ENCODE results near the gene FXN.
A peak's percentile ranks its signal among the peaks of the same experiment; 100 is the strongest.
"Not testable (repeated sequence)": the region's sequence is repeated elsewhere in the genome, so short reads cannot be mapped to it uniquely, and the experiment has no call there.

FXN gene

DNA sequence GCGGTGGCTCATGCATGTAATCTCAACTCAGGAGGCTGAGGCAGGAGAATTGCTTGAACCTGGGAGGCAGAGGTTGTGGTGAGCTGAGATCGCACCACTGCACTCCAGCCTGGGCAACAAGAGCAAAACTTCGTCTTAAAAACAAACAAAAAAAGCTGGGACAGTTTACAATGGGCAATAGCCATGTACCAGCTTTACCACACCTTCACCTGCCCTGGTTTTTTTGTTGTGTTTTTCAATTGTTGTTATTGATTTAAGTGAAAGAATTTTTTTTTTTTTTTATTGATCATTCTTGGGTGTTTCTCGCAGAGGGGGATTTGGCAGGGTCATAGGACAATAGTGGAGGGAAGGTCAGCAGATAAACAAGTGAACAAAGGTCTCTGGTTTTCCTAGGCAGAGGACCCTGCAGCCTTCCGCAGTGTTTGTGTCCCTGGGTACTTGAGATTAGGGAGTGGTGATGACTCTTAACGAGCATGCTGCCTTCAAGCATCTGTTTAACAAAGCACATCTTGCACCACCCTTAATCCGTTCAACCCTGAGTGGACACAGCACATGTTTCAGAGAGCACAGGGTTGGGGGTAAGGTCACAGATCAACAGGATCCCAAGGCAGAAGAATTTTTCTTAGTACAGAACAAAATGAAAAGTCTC is 67.9 kb downstream of the FXN start:
- not testable (repeated sequence) for H3K4me3 ChIP-seq (ENCODE audit: low read depth, low read length); H3K9ac ChIP-seq (ENCODE audit: low read depth, low read length); H3K9me3 ChIP-seq (ENCODE audit: control insufficient read depth, insufficient read depth, low read length); H3K27me3 ChIP-seq (ENCODE audit: control insufficient read depth, insufficient read depth, low read length); H3K27ac ChIP-seq (ENCODE audit: low read depth, low read length); H3K36me3 ChIP-seq (ENCODE audit: control insufficient read depth, insufficient read depth, low read length)
- peaks cover 16% of the 10 kb centered on the region for H3K4me1 ChIP-seq (ENCODE audit: control insufficient read depth, insufficient read depth, low read length)

DNA sequence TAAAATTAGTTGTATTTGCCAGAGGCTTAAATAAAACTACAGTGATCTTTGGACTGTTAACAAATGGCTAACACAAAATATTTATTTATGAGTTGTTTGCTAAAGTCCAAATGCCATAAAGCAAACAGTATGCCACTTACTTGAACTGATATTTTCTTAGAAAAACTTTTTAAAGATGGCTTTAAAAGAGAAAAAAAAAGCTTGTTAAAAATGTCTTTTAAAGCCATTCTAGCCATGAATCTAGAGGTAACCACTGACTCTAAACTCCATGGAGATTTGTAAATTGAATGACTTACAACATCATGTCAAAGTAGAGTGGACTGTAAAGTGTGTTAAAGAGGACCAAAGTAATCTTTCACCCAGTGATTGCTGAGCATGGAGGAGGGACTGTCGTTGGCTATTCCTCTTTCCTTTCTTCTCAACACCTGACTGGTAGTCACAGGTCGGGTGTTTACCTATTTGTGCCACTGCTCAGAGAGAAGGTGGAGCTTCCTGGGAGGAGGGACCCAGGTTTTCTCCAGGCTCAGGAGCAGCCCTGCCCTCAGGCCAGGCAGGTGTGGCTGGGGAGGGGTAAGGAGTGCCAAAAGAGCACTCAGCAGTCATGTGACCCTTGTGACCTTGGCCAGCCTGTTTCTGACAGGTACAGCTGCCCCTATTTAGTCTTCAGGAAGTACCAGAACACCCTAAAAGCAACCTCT is 69.4 kb downstream of the FXN start:
- H3K9ac ChIP-seq (ENCODE audit: low read depth, low read length): no peak overlapping the region
- H3K27me3 ChIP-seq (ENCODE audit: control insufficient read depth, insufficient read depth, low read length): no peaks in the 10 kb centered on the region
- H3K4me3 ChIP-seq (ENCODE audit: low read depth, low read length): no peak overlapping the region
- H3K4me1 ChIP-seq (ENCODE audit: control insufficient read depth, insufficient read depth, low read length): peaks cover 16% of the 10 kb centered on the region
- H3K36me3 ChIP-seq (ENCODE audit: control insufficient read depth, insufficient read depth, low read length): no peaks in the 10 kb centered on the region
- H3K9me3 ChIP-seq (ENCODE audit: control insufficient read depth, insufficient read depth, low read length): no peaks in the 10 kb centered on the region
- no peak overlapping the region for H3K27ac ChIP-seq (ENCODE audit: low read depth, low read length)

DNA sequence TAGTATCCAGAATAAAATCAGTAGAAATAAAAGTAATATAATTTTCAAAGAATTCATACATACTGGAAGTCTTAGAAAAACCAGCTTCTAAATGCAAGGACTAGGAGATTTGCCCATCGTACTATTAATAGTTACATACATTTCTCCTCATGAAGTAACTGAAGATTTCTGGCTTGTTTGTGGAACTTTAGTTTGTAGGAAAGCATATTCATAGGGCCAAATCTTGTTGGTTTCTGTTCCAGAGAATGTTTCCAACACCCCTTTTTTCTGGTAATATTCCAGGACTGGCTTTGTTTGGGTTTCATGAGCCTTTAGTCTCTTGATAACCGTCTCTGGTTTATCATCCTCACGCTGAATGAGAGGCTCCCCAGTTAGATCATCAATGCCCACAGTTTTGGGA is 72.2 kb downstream of the FXN start:
- H3K9me3 ChIP-seq (ENCODE audit: control insufficient read depth, insufficient read depth, low read length): no peaks in the 10 kb centered on the region
- no peaks in the 10 kb centered on the region for H3K27me3 ChIP-seq (ENCODE audit: control insufficient read depth, insufficient read depth, low read length)
- no peak overlapping the region for H3K4me3 ChIP-seq (ENCODE audit: low read depth, low read length)
- H3K9ac ChIP-seq (ENCODE audit: low read depth, low read length): no peak overlapping the region
- no peak overlapping the region for H3K27ac ChIP-seq (ENCODE audit: low read depth, low read length)
- peaks cover 16% of the 10 kb centered on the region for H3K4me1 ChIP-seq (ENCODE audit: control insufficient read depth, insufficient read depth, low read length)
- no peaks in the 10 kb centered on the region for H3K36me3 ChIP-seq (ENCODE audit: control insufficient read depth, insufficient read depth, low read length)

DNA sequence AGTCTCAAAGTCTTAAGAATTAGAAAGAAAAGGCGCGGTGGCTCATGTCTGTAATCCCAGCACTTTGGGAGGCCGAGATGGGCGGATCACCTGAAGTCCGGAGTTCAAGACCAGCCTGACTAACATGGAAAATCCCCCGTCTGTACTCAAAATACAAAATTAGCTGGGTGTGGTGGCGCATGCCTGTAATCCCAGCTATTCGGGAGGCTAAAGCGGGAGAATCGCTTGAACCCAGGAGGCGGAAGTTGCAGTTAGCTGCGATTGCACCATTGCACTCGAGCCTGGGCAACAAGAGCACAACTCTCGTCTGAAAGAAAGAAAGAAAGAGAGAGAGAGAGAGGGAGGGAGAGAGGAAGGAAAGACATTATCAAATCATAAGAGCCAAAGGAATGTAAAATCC is 73.2 kb downstream of the FXN start:
- H3K27me3 ChIP-seq (ENCODE audit: control insufficient read depth, insufficient read depth, low read length); H3K9me3 ChIP-seq (ENCODE audit: control insufficient read depth, insufficient read depth, low read length); H3K4me3 ChIP-seq (ENCODE audit: low read depth, low read length); H3K36me3 ChIP-seq (ENCODE audit: control insufficient read depth, insufficient read depth, low read length); H3K9ac ChIP-seq (ENCODE audit: low read depth, low read length); H3K27ac ChIP-seq (ENCODE audit: low read depth, low read length): not testable (repeated sequence)
- peaks cover 16% of the 10 kb centered on the region for H3K4me1 ChIP-seq (ENCODE audit: control insufficient read depth, insufficient read depth, low read length)

DNA sequence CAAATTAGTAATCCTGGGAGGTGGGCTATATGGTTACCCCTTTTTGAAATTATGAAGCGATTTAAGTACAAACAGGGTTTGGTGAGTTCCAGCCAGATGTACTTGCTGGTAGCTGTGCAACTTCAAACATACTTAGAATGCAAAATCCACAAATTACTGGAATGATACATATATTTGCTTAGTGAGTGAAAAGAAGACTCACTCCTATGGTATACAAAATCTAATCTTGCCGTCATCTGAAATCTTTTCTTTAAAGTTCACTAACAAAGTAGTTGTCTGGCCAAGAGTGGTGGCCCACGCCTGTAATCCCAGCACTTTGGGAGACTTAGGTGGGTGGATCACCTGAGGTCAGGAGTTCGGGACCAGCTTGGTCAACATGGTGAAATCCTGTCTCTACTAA is 73.6 kb downstream of the FXN start:
- no peaks in the 10 kb centered on the region for H3K27me3 ChIP-seq (ENCODE audit: control insufficient read depth, insufficient read depth, low read length)
- no peak overlapping the region for H3K4me3 ChIP-seq (ENCODE audit: low read depth, low read length)
- H3K9ac ChIP-seq (ENCODE audit: low read depth, low read length): no peak overlapping the region
- H3K4me1 ChIP-seq (ENCODE audit: control insufficient read depth, insufficient read depth, low read length): peaks cover 16% of the 10 kb centered on the region
- no peaks in the 10 kb centered on the region for H3K9me3 ChIP-seq (ENCODE audit: control insufficient read depth, insufficient read depth, low read length)
- H3K27ac ChIP-seq (ENCODE audit: low read depth, low read length): no peak overlapping the region
- no peaks in the 10 kb centered on the region for H3K36me3 ChIP-seq (ENCODE audit: control insufficient read depth, insufficient read depth, low read length)

DNA sequence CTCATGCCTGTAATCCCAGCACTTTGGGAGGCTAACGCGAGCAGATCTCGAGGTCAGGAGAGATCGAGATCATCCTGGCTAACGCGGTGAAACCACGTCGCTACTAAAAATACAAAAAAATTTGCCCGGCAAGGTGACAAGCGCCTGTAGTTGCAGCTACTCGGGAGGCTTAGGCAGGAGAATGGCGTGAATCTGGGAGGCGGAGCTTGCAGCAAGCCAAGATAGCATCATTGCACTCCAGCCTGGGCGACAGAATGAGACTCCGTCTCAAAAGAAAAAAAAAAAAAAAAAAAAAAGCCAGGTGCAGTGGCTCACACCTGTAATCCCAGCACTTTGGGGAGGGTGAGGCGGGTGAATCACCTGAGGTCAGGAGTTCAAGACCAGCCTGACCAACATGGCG is 77.1 kb downstream of the FXN start:
- not testable (repeated sequence) for H3K4me1 ChIP-seq (ENCODE audit: control insufficient read depth, insufficient read depth, low read length); H3K27me3 ChIP-seq (ENCODE audit: control insufficient read depth, insufficient read depth, low read length); H3K4me3 ChIP-seq (ENCODE audit: low read depth, low read length); H3K36me3 ChIP-seq (ENCODE audit: control insufficient read depth, insufficient read depth, low read length); H3K9me3 ChIP-seq (ENCODE audit: control insufficient read depth, insufficient read depth, low read length); H3K27ac ChIP-seq (ENCODE audit: low read depth, low read length); H3K9ac ChIP-seq (ENCODE audit: low read depth, low read length)

DNA sequence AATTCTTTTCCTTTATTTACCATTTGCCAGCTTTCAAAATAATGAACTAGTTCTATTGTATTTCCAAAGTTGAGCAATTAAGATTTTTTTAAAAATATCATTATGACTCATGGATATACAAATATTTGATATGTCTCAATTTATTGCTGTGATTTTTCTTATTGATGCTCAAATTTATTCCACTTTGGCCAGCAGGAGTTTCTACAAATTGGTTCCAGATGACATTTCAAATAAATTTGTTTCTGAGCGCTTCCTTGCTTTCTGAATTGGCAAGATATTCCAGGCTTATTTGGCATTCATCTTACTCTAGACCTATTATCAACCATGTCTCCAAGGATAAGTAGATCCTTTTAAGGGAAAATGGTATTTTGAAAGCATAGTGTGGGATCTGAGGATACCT is 80.1 kb downstream of the FXN start:
- no peak overlapping the region for H3K4me3 ChIP-seq (ENCODE audit: low read depth, low read length)
- no peak overlapping the region for H3K9ac ChIP-seq (ENCODE audit: low read depth, low read length)
- no peaks in the 10 kb centered on the region for H3K9me3 ChIP-seq (ENCODE audit: control insufficient read depth, insufficient read depth, low read length)
- no peak overlapping the region for H3K27ac ChIP-seq (ENCODE audit: low read depth, low read length)
- H3K36me3 ChIP-seq (ENCODE audit: control insufficient read depth, insufficient read depth, low read length): no peaks in the 10 kb centered on the region
- peaks cover 8% of the 10 kb centered on the region for H3K4me1 ChIP-seq (ENCODE audit: control insufficient read depth, insufficient read depth, low read length)
- no peaks in the 10 kb centered on the region for H3K27me3 ChIP-seq (ENCODE audit: control insufficient read depth, insufficient read depth, low read length)

DNA sequence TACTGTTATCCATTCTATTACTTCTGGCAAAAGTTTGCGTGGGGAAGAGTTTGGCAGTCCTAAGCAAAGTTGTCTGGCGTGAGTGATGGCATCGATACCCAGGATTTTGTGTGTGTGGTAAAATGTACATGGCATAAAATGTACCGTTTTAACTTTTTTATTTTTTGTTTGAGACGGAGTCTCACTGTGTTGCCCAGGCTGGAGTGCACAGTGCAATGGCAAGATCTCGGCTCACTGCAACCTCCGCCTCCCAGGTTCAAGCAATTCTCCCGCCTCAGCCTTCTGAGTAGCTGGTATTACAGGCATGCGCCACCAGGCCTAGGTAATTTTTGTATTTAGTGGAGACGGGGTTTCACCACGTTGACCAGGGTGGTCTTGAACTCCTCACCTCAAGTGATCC is 83.1 kb downstream of the FXN start:
- Histone ChIP-seq H3K36me3 (ENCODE audit: control insufficient read depth, insufficient read depth, low read length) (no peaks in the 10 kb centered on the region), H3K4me1 (ENCODE audit: control insufficient read depth, insufficient read depth, low read length) (peaks cover 16% of the 10 kb centered on the region), H3K4me3 (ENCODE audit: low read depth, low read length) (no peak overlapping the region), H3K9ac (ENCODE audit: low read depth, low read length) (no peak overlapping the region), H3K9me3 (ENCODE audit: control insufficient read depth, insufficient read depth, low read length) (no peaks in the 10 kb centered on the region), H3K27me3 (ENCODE audit: control insufficient read depth, insufficient read depth, low read length) (no peaks in the 10 kb centered on the region), H3K27ac (ENCODE audit: low read depth, low read length) (no peak overlapping the region)

DNA sequence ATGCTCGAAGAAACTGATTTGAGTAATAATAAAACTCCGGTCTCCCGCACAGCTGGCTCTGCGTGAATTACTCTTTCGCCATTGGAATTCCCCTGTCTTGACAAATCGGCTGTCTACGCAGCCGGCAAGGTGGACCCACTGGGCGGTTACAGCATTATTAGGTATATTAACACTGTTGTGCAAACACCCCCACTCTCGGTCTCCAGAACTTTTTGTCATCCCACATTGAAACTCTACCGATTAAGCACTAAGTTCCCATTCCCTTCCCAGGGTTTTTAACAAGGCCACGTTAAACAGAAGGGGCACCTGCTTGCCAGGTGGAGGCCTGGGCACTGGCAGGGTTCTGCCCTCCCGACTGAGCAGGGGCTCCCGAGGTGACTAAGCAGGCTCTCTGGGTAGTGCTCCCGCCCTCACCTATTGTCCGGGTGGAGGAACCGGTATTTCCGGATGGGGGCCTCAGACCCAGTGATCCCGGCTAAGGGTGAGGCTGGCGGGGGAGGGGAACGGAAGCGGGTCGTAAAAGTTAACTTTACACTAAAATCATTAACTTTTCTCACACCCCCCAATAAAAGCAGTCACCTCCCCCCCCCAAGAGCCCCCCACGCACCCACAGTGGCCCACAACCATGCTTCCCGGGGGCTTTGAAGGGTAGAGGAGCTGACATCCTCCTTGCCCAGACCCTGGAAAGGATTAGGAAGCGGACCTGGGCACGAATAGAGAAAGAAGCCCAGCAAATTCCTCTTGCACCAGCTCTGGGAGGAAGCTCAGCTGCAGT is 85.0 kb downstream of the FXN start:
- Histone ChIP-seq H3K4me1 (ENCODE audit: control insufficient read depth, insufficient read depth, low read length) (peaks cover 16% of the 10 kb centered on the region), H3K27ac (ENCODE audit: low read depth, low read length) (peak overlapping the region; percentile 100), H3K36me3 (ENCODE audit: control insufficient read depth, insufficient read depth, low read length) (no peaks in the 10 kb centered on the region), H3K9ac (ENCODE audit: low read depth, low read length) (peak overlapping the region; percentile 87), H3K4me3 (ENCODE audit: low read depth, low read length) (peak overlapping the region; percentile 83), H3K27me3 (ENCODE audit: control insufficient read depth, insufficient read depth, low read length) (no peaks in the 10 kb centered on the region), H3K9me3 (ENCODE audit: control insufficient read depth, insufficient read depth, low read length) (no peaks in the 10 kb centered on the region)

DNA sequence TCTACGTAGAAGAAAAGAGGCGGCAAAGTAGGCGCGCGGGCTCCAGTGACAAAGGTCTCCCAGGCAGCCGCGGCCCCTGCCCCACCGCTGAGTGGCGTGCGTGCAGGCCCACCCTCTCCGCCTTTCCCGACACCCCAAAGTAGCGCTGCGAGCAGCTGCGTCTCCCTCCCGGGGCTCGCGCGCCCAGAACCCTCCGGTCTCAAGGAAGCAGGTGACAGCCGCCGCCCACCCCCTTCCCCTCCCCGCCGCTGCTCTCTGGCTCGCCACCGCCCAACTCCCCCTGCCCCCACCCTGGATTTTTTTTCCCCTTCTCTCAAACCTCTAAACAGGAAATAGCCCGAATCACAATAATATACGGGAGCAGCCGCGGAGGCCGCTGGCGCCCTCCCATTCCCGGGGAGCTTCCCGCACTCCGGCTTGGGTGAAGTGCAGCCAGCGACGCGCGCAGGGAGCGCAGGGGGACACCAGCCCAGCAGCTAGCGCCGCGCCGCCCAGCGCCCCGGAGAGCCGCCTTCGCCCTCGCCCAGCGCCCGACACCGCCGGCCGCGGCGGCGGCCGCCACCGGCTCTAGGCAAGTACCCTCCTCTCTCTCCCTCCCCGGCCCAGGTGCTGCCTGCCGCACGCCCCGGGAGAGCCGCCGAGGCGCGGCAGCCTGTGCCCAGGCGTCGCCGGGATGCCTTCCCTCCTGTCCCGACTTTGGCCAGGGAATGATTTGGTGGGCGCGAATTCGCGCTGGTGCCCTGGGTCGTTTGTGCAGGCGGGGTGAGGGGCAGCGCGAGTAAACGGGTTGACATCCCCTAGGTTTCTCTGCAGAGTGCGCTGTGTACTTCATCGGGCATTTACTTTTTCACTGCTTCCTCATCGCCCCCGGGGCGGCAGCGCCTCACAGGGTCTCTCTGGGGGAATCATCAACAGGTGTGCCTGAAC is 85.9 kb downstream of the FXN start:
- no peaks in the 10 kb centered on the region for H3K9me3 ChIP-seq (ENCODE audit: control insufficient read depth, insufficient read depth, low read length)
- H3K36me3 ChIP-seq (ENCODE audit: control insufficient read depth, insufficient read depth, low read length): no peaks in the 10 kb centered on the region
- peaks cover 16% of the 10 kb centered on the region for H3K4me1 ChIP-seq (ENCODE audit: control insufficient read depth, insufficient read depth, low read length)
- no peaks in the 10 kb centered on the region for H3K27me3 ChIP-seq (ENCODE audit: control insufficient read depth, insufficient read depth, low read length)
- peak overlapping the region; percentile 100 for H3K27ac ChIP-seq (ENCODE audit: low read depth, low read length)
- peak overlapping the region; percentile 87 for H3K9ac ChIP-seq (ENCODE audit: low read depth, low read length)
- peak overlapping the region; percentile 83 for H3K4me3 ChIP-seq (ENCODE audit: low read depth, low read length)

Data from HUES48 (cell line).